SH-SY5Y (cell line): Measurements from ENCODE around the gene GCG.

Experiments used
- GATA2 ChIP-seq: IDR thresholded peaks from 2 replicates; pipeline ENCODE4 v1.6.1; 2011; ENCODE audit warnings: mild to moderate bottlenecking, low read depth, low read length
- GATA3 ChIP-seq: IDR thresholded peaks from 2 replicates; pipeline ENCODE4 v1.6.1; 2011; ENCODE audit warnings: low read depth, mild to moderate bottlenecking, low read length, moderate library complexity

The GCG gene

GRCh38 chr2:162152147-162152546 is at the start of gene GCG:
GCG (minus strand) TSS chr2:162152247; CDS start chr2:162149178, 3,069 bp downstream.
- TF ChIP-seq GATA3: no peak
- no peak for TF ChIP-seq GATA2

- TF ChIP-seq GATA3 (no peak), GATA2 (no peak)
Observed at GRCh38 chr2:162200636-162201035, 48.6 kb upstream of the GCG start.

DNA sequence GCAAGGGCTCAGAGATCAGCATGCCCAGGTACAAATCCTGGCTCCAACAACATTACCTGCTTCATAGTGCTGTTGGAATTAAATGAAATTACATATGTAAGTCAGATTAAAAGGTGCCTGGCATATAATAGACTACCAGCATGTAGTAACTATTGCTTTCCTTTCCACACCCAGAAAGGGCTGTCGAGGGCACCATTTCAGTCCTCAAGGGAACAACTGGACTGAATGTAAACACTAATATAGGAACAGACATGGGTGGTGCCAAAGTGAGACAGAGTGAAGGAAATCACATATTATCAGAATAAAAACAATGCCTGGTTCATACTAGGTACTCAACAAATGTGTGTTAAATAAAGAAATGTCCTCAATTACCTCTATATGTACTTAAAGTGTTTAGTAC is 47.9 kb upstream of the GCG start:
- TF ChIP-seq GATA3: no peak
- no peak for TF ChIP-seq GATA2

DNA sequence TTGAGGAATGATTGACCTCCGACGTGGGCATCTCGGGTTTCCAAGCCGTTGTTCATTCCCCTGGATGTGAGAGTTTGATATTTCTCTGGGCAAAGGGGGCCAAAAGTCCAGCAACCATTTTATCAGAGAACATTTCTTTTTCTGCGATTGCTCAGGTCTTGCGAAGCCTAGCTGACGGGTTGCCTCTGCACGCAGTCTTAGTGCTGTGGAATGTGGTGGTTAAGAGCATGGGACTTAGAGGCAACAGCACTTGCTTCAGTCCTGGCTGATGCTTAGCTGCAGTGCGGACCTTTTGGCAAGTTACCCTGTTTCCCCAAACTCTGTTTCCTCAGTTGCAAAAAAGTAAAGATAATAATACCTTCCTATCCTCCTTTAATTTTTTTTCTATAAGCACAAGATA is 46.2 kb upstream of the GCG start:
- no peak for TF ChIP-seq GATA3
- no peak for TF ChIP-seq GATA2

- TF ChIP-seq GATA2 (no peak), GATA3 (no peak)
Observed at GRCh38 chr2:162197069-162197825, 45.2 kb upstream of the GCG start.

DNA sequence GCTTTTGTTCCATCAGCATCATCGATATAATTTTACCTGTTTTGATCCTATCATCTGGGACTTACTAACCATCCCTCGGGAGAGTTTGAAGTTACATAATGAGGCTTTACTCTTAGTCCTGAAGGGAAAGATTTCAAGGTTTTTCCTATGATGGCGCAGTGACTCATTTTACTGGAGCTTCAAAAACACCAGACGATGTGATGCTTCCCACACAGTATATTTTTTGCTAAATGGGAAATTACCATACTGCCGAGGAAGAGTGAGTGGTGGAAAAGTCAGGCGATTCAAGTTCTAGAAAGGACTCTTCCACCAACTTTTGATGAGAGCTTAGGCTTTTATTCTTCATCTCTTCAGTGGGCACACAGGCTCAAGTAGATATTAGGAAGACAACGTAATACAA is 44.6 kb upstream of the GCG start:
- no peak for TF ChIP-seq GATA3
- TF ChIP-seq GATA2: no peak

DNA sequence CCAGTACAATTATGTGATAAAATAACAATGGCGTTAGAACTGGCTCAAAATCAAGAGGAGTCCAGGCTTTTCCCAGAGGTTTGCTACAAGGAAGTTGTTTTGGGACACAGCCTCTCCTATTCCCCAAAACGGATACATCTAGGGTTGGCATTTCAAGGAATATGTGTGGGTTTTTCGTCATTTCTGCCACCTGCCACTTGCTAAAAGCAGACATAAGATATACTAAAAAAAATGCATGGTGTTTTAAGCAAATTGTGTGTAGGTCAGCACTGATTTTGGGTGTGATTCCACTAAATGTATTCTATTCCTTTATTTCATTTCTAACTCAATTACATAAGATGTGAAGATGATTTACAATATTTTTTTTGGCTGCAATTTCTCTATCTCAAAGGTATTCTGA is 36.4 kb upstream of the GCG start:
- no peak for TF ChIP-seq GATA2
- TF ChIP-seq GATA3: no peak

GRCh38 chr2:162185541-162186232 is 33.6 kb upstream of the GCG start:
- TF ChIP-seq GATA3: no peak

GRCh38 chr2:162184821-162185450 is 32.9 kb upstream of the GCG start:
- TF ChIP-seq GATA2 (no peak), GATA3 (no peak)

GRCh38 chr2:162184359-162184758 is 32.3 kb upstream of the GCG start:
- TF ChIP-seq GATA2 (no peak), GATA3 (no peak)

- TF ChIP-seq GATA2: no peak
- no peak for TF ChIP-seq GATA3
Observed at GRCh38 chr2:162182395-162182794, 30.3 kb upstream of the GCG start.

DNA sequence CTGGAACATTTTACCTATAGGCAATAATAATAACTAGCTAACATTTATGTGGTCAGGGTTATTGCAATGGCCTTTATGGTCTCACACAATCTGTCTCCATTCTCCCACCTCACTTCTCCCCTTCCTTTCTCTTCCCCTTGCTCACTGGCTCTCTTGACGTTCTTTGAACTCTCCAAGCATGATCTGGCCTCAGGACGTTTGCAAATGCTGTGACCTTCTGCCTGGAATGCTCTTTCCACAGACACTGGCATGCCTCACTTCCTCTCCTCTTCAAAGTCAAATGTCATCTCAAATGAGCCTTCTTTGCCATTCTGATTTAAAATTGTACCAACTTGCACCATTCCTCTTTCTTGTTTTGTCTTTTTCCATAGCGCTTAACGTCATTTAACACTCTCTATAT is 25.3 kb upstream of the GCG start:
- TF ChIP-seq GATA2 (no peak), GATA3 (no peak)

DNA sequence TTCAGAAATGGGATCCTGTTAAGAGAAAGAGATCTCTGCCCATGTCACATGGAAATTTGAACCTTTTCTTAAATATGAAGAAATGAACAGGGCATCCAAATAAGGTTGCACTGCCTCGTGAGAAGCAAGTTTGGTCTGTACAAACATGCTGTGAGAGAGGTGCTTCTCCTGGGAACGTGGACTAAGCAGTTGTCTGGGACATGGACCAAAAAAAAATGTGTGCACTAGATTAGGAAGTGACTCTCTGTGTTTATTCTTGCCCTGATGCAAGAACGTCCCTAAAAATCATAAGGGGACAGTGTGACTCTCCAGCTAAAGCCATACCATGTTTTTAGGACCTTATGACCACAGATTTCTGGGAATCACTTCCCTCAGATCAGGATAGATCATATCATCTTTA is 23.7 kb upstream of the GCG start:
- no peak for TF ChIP-seq GATA3
- no peak for TF ChIP-seq GATA2

GRCh38 chr2:162174746-162175145 is 22.7 kb upstream of the GCG start:
- no peak for TF ChIP-seq GATA2

DNA sequence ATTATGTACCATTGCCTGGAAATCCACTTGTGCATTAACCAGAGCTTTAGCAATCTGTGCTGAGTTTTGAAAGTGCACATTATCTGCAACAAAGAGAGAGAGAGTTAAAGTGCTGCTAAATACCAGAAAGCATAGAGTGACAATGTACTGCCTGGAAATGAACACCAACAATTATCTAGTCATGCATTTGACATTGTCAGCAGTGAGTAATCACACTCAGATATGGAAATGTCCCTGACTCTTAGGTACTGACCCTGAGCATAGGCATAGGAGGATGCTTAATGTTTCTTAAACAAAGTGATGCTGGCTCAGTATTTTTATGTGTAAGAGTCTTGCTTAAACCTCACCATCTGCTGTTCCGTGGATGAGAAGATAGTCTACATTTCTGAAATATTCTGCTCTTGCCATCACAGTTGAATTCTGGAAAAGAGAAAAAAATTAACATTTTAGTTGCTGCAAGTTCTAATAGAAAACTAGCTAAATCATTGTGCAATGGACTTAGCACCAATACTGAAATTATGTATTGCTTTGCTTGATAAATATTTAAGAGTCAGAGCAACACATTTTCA is 20.8 kb upstream of the GCG start:
- TF ChIP-seq GATA3 (no peak), GATA2 (no peak)

DNA sequence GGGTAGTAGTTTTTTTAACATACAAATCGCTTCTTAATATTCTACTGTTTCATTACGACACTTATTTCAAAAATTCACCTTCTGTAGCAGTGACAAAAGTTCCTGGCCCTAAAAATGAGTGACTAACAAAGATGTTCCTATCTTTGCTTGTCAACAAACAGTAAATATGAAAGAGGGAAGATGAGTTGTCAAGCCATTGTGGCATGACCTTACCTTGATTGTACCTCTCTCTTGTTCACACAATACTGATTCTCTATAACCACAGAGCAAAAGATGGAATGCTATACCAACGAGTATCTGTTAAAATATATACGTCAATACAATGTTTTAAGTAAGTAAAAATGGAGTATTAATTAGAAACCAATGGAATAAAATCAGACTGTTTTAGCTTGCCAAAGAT is 14.7 kb upstream of the GCG start:
- TF ChIP-seq GATA3: no peak
- TF ChIP-seq GATA2: no peak
